ENCODE measurements around the gene SCRN1. TPM values are rescaled to one million over a fixed set of nuclear protein-coding genes. Genes with fewer than 3 reads are reported as not detected.

Gene SCRN1
- total RNA-seq, 1 experiment from 2014 or later, result 37.9 TPM

DNA sequence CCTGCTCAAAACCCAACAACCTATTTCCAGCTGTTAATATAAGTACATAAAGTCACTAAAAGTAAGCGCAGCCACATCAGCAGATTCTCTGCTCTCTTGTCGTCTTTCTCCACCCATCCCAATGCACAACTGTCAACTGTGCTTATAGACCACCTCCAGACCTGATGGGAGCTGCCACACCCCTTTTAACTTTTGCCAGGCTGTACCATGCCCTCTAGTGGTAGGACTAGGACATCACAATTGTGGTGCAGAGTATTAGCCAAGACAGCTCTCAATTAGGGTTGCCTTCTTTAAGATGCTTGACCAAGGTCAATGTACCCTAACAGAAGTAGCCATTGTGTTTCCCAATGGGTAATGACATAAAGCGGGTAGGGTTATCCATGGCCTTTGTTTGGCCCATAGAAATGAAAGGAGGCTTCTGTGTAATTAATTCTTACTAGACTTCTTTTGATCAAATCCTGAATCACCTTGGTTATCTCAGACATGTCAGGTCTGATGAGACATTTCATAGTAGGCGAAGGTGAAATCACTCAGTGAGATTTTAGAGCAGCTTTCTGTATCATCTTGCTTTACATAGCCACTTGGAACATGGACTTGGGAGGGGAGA, 68.1 kb downstream of the SCRN1 start:
- Histone ChIP-seq H4K20me1 (ENCODE audit: low read length) (no peaks in the 10 kb centered on the region), H3K4me2 (ENCODE audit: low read length) (no peak overlapping the region), H3F3A (ENCODE audit: low read length, unreplicated experiment) (no peaks in the 10 kb centered on the region), H3K9ac (ENCODE audit: low read length) (no peak overlapping the region), H2AFZ (ENCODE audit: low read length) (no peak overlapping the region), H3K36me3 (ENCODE audit: low read depth, low read length) (no peaks in the 10 kb centered on the region; the same call in 1 of the 2 replicates), H3K27me3 (ENCODE audit: low read length) (no peaks in the 10 kb centered on the region), H3K27ac (ENCODE audit: low read length) (no peak overlapping the region), H3K9me2 (replicated peaks; ENCODE audit: low read length) (no peaks in the 10 kb centered on the region), H3K9me3 (ENCODE audit: low read length) (no peaks in the 10 kb centered on the region), H3K4me3 (ENCODE audit: low read length) (no peak overlapping the region), H3K4me1 (ENCODE audit: insufficient read depth, low read length) (no peaks in the 10 kb centered on the region), H3K79me2 (ENCODE audit: low read length) (no peaks in the 10 kb centered on the region)
- POLR2A ChIA-PET (ENCODE audit: unreplicated experiment), result no interaction called here
- TF ChIP-seq EZH2phosphoT487 (IDR thresholded peaks at IDR 0.05; ENCODE audit: borderline replicate concordance, low read length) (no peak), CTCF (conservative IDR thresholded peaks at IDR 0.05; ENCODE audit: low read depth, low read length) (peak; percentile 95)
- DNase-seq (peak; percentile 73), ATAC-seq (peak; percentile 96)
- no TSS peak for BruUV-seq (replicated peaks)
- intact Hi-C loops (cut with micrococcal nuclease), result loop anchor here (1.0 kb wide), 3 partner anchors 43 to 286 kb away; no protein-coding TSS in a partner anchor
- CTCF ChIA-PET, result interaction anchor here (0.6 to 2.1 kb wide), 7 partner anchors 11 to 940 kb away, joined by 3 to 10 read pairs (median 8); no protein-coding TSS in a partner anchor

GRCh38 chr7:29920491-29920890, 69.1 kb downstream of the SCRN1 start:
- Histone ChIP-seq H3K9me3 (ENCODE audit: low read length) (no peaks in the 10 kb centered on the region), H3K4me2 (ENCODE audit: low read length) (no peak overlapping the region), H3K79me2 (ENCODE audit: low read length) (no peaks in the 10 kb centered on the region), H3K27me3 (ENCODE audit: low read length) (no peaks in the 10 kb centered on the region), H3F3A (ENCODE audit: low read length, unreplicated experiment) (no peaks in the 10 kb centered on the region), H3K9me2 (replicated peaks; ENCODE audit: low read length) (no peaks in the 10 kb centered on the region), H2AFZ (ENCODE audit: low read length) (no peak overlapping the region), H3K4me1 (ENCODE audit: insufficient read depth, low read length) (no peaks in the 10 kb centered on the region), H4K20me1 (ENCODE audit: low read length) (no peaks in the 10 kb centered on the region), H3K9ac (ENCODE audit: low read length) (no peak overlapping the region), H3K27ac (ENCODE audit: low read length) (no peak overlapping the region), H3K36me3 (ENCODE audit: low read depth, low read length) (no peaks in the 10 kb centered on the region; the same call in 1 of the 2 replicates), H3K4me3 (ENCODE audit: low read length) (no peak overlapping the region)
- ATAC-seq, result no peak
- ChIA-PET CTCF (interaction anchor here (0.7 to 2.1 kb wide), 3 partner anchors 12 to 42 kb away, joined by 3 to 8 read pairs (median 4); no protein-coding TSS in a partner anchor), POLR2A (ENCODE audit: unreplicated experiment) (no interaction called here)
- peak; percentile 3 for DNase-seq
- TF ChIP-seq EZH2 (IDR thresholded peaks at IDR 0.05; ENCODE audit: low read length, unreplicated experiment) (no peak), EZH2phosphoT487 (IDR thresholded peaks at IDR 0.05; ENCODE audit: borderline replicate concordance, low read length) (no peak), CTCF (conservative IDR thresholded peaks at IDR 0.05; ENCODE audit: low read depth, low read length) (no peak)
- intact Hi-C loops (cut with micrococcal nuclease), result no loop called here
- TSS peak; percentile 15 for BruUV-seq (replicated peaks)

DNA sequence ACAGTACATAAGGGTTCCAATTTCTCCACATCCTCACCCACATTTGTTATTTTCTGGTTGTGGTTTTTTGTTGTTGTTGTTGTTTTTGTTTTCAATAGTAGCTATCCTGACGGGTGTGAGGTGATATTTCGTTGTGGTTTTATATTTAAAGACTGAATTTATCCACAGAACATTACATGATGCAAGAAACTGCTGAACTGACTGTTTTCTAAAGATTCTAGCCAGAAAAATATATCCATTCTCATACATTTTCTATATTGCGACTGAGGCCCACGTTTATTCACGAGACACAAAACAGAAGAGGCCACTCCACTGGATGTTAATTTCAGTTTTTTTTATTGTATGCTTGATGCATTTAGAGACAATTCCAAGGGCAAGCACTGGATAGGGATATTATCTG, 69.8 kb downstream of the SCRN1 start:
- H3K4me3 ChIP-seq (ENCODE audit: low read length), result no peak overlapping the region
- TF ChIP-seq EZH2phosphoT487 (IDR thresholded peaks at IDR 0.05; ENCODE audit: borderline replicate concordance, low read length) (no peak), EZH2 (IDR thresholded peaks at IDR 0.05; ENCODE audit: low read length, unreplicated experiment) (no peak), CTCF (conservative IDR thresholded peaks at IDR 0.05; ENCODE audit: low read depth, low read length) (no peak)
- no TSS peak for BruUV-seq (replicated peaks)
- POLR2A ChIA-PET (ENCODE audit: unreplicated experiment), result no interaction called here
- no peak overlapping the region for H2AFZ ChIP-seq (ENCODE audit: low read length)
- no peaks in the 10 kb centered on the region for H3K9me3 ChIP-seq (ENCODE audit: low read length)
- no peaks in the 10 kb centered on the region for H3K4me1 ChIP-seq (ENCODE audit: insufficient read depth, low read length)
- H3K36me3 ChIP-seq (ENCODE audit: low read depth, low read length), result no peaks in the 10 kb centered on the region; the same call in 1 of the 2 replicates
- no peak overlapping the region for H3K27ac ChIP-seq (ENCODE audit: low read length)
- no peaks in the 10 kb centered on the region for H3K79me2 ChIP-seq (ENCODE audit: low read length)
- no peak for ATAC-seq
- CTCF ChIA-PET, result no interaction called here
- H3K4me2 ChIP-seq (ENCODE audit: low read length), result no peak overlapping the region
- no peaks in the 10 kb centered on the region for H3F3A ChIP-seq (ENCODE audit: low read length, unreplicated experiment)
- DNase-seq, result no peak
- H4K20me1 ChIP-seq (ENCODE audit: low read length), result no peaks in the 10 kb centered on the region
- H3K27me3 ChIP-seq (ENCODE audit: low read length), result no peaks in the 10 kb centered on the region
- no peak overlapping the region for H3K9ac ChIP-seq (ENCODE audit: low read length)
- H3K9me2 ChIP-seq (replicated peaks; ENCODE audit: low read length), result no peaks in the 10 kb centered on the region
- intact Hi-C loops (cut with micrococcal nuclease), result no loop called here
